ENCODE results near the gene AGPAT1.

DNA sequence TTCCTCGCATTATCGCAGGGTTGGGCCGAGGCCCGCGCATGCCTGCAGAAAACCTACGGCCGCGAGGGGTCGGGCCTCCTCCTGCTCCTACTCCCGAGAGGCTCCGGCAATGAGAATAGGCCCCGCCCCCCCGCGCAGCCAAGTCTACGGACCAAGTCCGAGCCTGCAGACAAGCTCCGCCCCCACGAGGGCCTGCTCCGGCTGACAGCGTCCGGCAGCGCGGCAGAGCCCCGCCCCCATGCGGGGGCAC, 19.7 kb upstream of the AGPAT1 start:
- TF ChIP-seq TAF1 (IDR thresholded peaks at IDR 0.05; ENCODE audit: borderline replicate concordance, low read depth, low read length) (no peak), POLR2AphosphoS5 (IDR thresholded peaks at IDR 0.05; ENCODE audit: low read depth, low read length) (no peak)

All from GM12892 (cell line).